NT2/D1 (cell line): ENCODE measurements around the gene SMC3.
"Not testable (repeated sequence)": the region's sequence is repeated elsewhere in the genome, so short reads cannot be mapped to it uniquely, and the experiment has no call there.

Experiments
- DNase-seq: peaks from one replicate; pipeline ENCODE4 v3.0.0-alpha.2; 2011; ENCODE audit warnings: low read depth, low spot score
- H3K27me3 ChIP-seq: 2 replicates; pipeline ENCODE4 v1.6.0; 2011; ENCODE audit warnings: mild to moderate bottlenecking; ENCODE audit not compliant: insufficient read length, insufficient read depth
- H3K36me3 ChIP-seq: 2 replicates; pipeline ENCODE4 v1.6.1; 2011; ENCODE audit warnings: mild to moderate bottlenecking, low read length, mixed read lengths; ENCODE audit not compliant: insufficient read depth, insufficient read length
- H3K4me1 ChIP-seq: 2 replicates; pipeline ENCODE4 v1.5.1; 2011; ENCODE audit not compliant: insufficient read depth, insufficient read length
- H3K4me3 ChIP-seq: 2 replicates; pipeline ENCODE4 v1.5.1; 2011; ENCODE audit warnings: low read depth; ENCODE audit not compliant: insufficient read length
- H3K9ac ChIP-seq: 2 replicates; pipeline ENCODE4 v1.6.0; 2011; ENCODE audit warnings: low read depth; ENCODE audit not compliant: insufficient read length
- H3K9me3 ChIP-seq: 2 replicates; pipeline ENCODE4 v1.5.1; 2011; ENCODE audit warnings: mild to moderate bottlenecking, low read length; ENCODE audit not compliant: insufficient read depth
- SUZ12 ChIP-seq: IDR thresholded peaks from 2 replicates; pipeline ENCODE4 v1.6.1; 2011; ENCODE audit not compliant: insufficient read length, insufficient read depth; ENCODE audit errors: extremely low read depth
- YY1 ChIP-seq: IDR thresholded peaks from 2 replicates; pipeline ENCODE4 v1.6.1; 2011; ENCODE audit not compliant: insufficient read length, insufficient read depth
- ZNF274 ChIP-seq: IDR thresholded peaks from 2 replicates; pipeline ENCODE4 v1.6.1; 2011; ENCODE audit warnings: mild to moderate bottlenecking, low read depth, low read length

Gene SMC3

DNA sequence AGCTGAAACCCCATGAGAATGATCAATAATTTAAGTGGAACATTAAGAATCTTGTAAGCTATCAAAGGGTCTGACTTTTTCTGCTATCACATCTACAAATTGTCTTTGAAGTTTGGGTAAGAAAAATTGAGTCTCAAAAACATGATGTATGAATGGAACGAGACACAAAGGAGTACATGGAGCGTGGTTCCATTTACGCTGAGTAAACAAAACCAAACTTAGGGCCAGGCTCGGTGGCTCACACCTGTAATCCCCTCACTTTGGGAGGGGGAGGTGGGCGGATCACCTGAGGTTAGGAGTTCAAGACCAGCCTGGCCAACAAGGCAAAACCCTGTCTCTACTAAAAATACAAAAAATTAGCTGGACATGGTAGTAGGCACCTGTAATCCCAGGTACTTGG lies 24.3 kb downstream of the SMC3 start:
- H3K36me3 ChIP-seq, result peaks cover 66% of the 10 kb centered on the region
- no peak overlapping the region for H3K4me3 ChIP-seq
- H3K4me1 ChIP-seq, result no peaks in the 10 kb centered on the region
- TF ChIP-seq YY1 (no peak), ZNF274 (no peak), SUZ12 (no peak)
- no peak overlapping the region for H3K9ac ChIP-seq
- no peaks in the 10 kb centered on the region for H3K9me3 ChIP-seq
- no peak for DNase-seq
- H3K27me3 ChIP-seq, result no peaks in the 10 kb centered on the region

DNA sequence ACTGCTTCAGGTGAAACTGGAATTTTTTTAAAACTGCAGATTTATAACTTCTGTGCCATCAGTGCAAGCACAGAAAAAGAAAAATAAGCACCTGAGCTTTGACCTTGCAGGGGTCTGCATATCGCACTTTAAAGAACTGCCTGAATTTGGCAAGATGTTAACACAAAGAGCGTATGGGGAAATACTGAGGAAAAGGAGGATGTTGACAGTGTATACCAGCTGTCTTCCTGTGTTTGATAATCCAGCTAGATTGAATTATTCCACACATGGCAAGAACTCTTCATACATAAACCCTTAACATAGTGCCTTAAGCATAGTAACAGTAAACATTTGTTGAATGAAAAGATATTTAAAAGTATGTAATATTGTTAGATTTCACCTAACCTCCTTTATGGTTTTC lies 30.0 kb downstream of the SMC3 start:
- H3K9ac ChIP-seq, result no peak overlapping the region
- DNase-seq, result no peak
- H3K36me3 ChIP-seq, result peaks cover 60% of the 10 kb centered on the region
- H3K27me3 ChIP-seq, result no peaks in the 10 kb centered on the region
- no peaks in the 10 kb centered on the region for H3K9me3 ChIP-seq
- TF ChIP-seq YY1, result no peak
- TF ChIP-seq ZNF274, result no peak
- TF ChIP-seq SUZ12, result no peak
- H3K4me1 ChIP-seq, result no peaks in the 10 kb centered on the region
- no peak overlapping the region for H3K4me3 ChIP-seq

DNA sequence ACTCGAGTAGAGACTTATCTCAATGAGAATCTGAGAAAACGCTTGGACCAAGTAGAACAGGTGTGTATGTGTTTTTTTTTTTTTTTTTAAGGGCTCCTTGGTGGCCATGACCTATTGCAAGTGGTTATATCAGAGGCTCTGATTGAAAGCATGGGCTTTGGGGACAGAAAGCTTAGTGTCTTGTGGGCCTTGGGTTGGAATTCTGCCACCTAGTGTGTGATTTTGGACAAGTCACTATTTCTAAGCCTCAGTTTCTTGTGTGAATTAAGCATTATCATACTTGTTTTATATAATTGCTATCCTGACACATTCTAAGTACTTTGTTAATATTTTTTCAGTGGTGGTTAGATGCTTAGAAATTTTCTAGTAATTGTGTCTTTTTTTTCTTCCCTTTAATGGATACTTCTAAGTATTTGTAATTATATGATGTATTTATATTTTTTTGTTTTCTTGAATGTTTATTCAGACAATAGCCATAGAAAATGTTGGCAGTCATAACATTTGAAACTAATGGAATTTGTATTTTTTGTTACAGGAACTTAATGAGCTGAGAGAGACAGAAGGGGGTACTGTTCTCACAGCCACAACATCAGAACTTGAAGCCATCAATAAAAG lies 33.1 kb downstream of the SMC3 start:
- no peak overlapping the region for H3K4me3 ChIP-seq
- no peaks in the 10 kb centered on the region for H3K4me1 ChIP-seq
- no peak for TF ChIP-seq SUZ12
- no peak for TF ChIP-seq ZNF274
- no peak for TF ChIP-seq YY1
- H3K36me3 ChIP-seq, result peaks cover 73% of the 10 kb centered on the region
- no peaks in the 10 kb centered on the region for H3K9me3 ChIP-seq
- no peak overlapping the region for H3K9ac ChIP-seq
- H3K27me3 ChIP-seq, result no peaks in the 10 kb centered on the region
- peak; percentile 51 for DNase-seq

GRCh38 chr10:110601581-110601980 lies 34.1 kb downstream of the SMC3 start:
- Histone ChIP-seq H3K9ac (no peak overlapping the region), H3K4me3 (no peak overlapping the region), H3K36me3 (peaks cover 75% of the 10 kb centered on the region), H3K9me3 (no peaks in the 10 kb centered on the region), H3K4me1 (no peaks in the 10 kb centered on the region), H3K27me3 (no peaks in the 10 kb centered on the region)
- no peak for TF ChIP-seq SUZ12
- TF ChIP-seq ZNF274, result no peak
- no peak for TF ChIP-seq YY1
- DNase-seq, result no peak

- Histone ChIP-seq H3K9me3 (no peaks in the 10 kb centered on the region), H3K9ac (no peak overlapping the region), H3K36me3 (peaks cover 31% of the 10 kb centered on the region), H3K4me1 (no peaks in the 10 kb centered on the region), H3K4me3 (no peak overlapping the region), H3K27me3 (no peaks in the 10 kb centered on the region)
- TF ChIP-seq ZNF274 (no peak), SUZ12 (no peak), YY1 (no peak)
- DNase-seq, result no peak
Measured at GRCh38 chr10:110608087-110608486, 40.6 kb downstream of the SMC3 start.

DNA sequence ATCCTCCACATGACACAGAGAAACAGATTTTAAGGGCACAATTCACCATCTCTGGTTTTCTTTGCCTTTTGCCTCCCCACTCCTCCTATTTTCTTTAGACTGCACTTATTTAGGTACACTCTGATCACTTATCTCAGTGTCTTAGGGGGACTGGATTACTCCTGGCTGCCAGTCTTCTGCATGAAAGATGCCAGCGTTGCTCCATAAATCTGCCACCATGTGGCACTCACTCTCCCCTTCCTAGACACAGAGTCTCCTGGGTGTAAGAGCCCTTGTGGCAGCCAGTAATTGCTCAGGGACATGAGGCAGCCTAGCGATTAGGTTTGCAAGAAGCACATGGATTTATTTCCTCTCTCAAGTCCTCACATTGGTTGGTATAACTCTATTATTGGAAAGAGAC lies 42.1 kb downstream of the SMC3 start:
- Histone ChIP-seq H3K9ac (no peak overlapping the region), H3K36me3 (peaks cover 19% of the 10 kb centered on the region), H3K9me3 (no peaks in the 10 kb centered on the region), H3K4me1 (no peaks in the 10 kb centered on the region), H3K4me3 (no peak overlapping the region), H3K27me3 (no peaks in the 10 kb centered on the region)
- DNase-seq, result no peak
- TF ChIP-seq SUZ12, result no peak
- TF ChIP-seq YY1, result no peak
- no peak for TF ChIP-seq ZNF274

GRCh38 chr10:110610308-110610774 lies 42.8 kb downstream of the SMC3 start:
- DNase-seq, result peak; percentile 23
- H3K9ac ChIP-seq, result no peak overlapping the region
- no peak overlapping the region for H3K4me3 ChIP-seq
- peaks cover 13% of the 10 kb centered on the region for H3K36me3 ChIP-seq
- no peaks in the 10 kb centered on the region for H3K4me1 ChIP-seq
- TF ChIP-seq SUZ12 (no peak), YY1 (no peak), ZNF274 (no peak)
- H3K27me3 ChIP-seq, result no peaks in the 10 kb centered on the region
- H3K9me3 ChIP-seq, result no peaks in the 10 kb centered on the region

- not testable (repeated sequence) for H3K36me3 ChIP-seq, H3K27me3 ChIP-seq, H3K4me3 ChIP-seq, H3K9me3 ChIP-seq, H3K4me1 ChIP-seq, H3K9ac ChIP-seq, DNase-seq
Measured at GRCh38 chr10:110610781-110611180, 43.3 kb downstream of the SMC3 start.
